BJ (cell line): Measurements from ENCODE around the gene INPP5K. TPM values are rescaled to one million over a fixed set of nuclear protein-coding genes. Genes with fewer than 3 reads are reported as not detected.

Source experiments
- CTCF ChIA-PET: fragments of 350-600 bp; formaldehyde crosslinking; extraction: SDS; loops from one replicate; lab custom pipeline; 2021; ENCODE audit warnings: antibody characterized with exemption, inconsistent platforms; lab: Yijun Ruan, JAX
- POLR2A ChIA-PET: fragments of 300-600 bp; sonication (Branson Sonifier 250); formaldehyde crosslinking; extraction: SDS; loops from one replicate; lab custom pipeline; 2021; ENCODE audit warnings: antibody characterized with exemption; lab: Charles Lee
- DNase-seq: peaks from one replicate; pipeline ENCODE4 v3.0.0-alpha.2; 2011; ENCODE audit warnings: low read depth
- H3K27me3 ChIP-seq: 2 replicates; pipeline ENCODE4 v1.6.0; 2011; ENCODE audit warnings: low read length; ENCODE audit not compliant: control insufficient read depth, insufficient read depth
- H3K36me3 ChIP-seq: 2 replicates; pipeline ENCODE4 v1.5.1; 2011; ENCODE audit warnings: low read length; ENCODE audit not compliant: control insufficient read depth, insufficient read depth
- H3K4me3 ChIP-seq: 2 replicates; pipeline ENCODE4 v1.5.1; 2011; ENCODE audit warnings: low read depth, mild to moderate bottlenecking, control low read depth, low read length
- CTCF ChIP-seq: IDR thresholded peaks from 2 replicates; pipeline ENCODE4 v1.5.1; 2011; ENCODE audit warnings: low read depth, mild to moderate bottlenecking, control low read depth, inconsistent platforms, low read length, moderate library complexity; ENCODE audit not compliant: insufficient read depth
- polyA plus RNA-seq: library from polyadenylated mRNA; depleted of rRNA; stranded (reverse); fragments of >200 nt; gene quantifications from 2 replicates; pipeline ENCODE4 v1.2.3, GENCODE V29; 2011

Gene INPP5K
- polyA plus RNA-seq, 1 experiment = 45.3 TPM

- CTCF ChIA-PET = interaction anchor here (1.0 to 1.7 kb wide), 4 partner anchors 13 to 87 kb away, joined by 3 to 7 read pairs (median 3); partner anchors contain the start of gene RILP
- DNase-seq = no peak
- POLR2A ChIA-PET = interaction anchor here (0.8 kb wide), 1 partner anchor 45 kb away, joined by 3 read pairs; the partner anchor contains the start of gene INPP5K
These were observed 45.2 kb upstream of the INPP5K start for GRCh38 chr17:1561420-1562175.

GRCh38 chr17:1560858-1561355 lies 44.5 kb upstream of the INPP5K start:
- no peak for TF ChIP-seq CTCF
- ChIA-PET POLR2A (interaction anchor here (0.8 kb wide), 1 partner anchor 44 kb away, joined by 3 read pairs; the partner anchor contains the start of gene INPP5K), CTCF (interaction anchor here (1.0 to 1.1 kb wide), 3 partner anchors 14 to 69 kb away, joined by 3 read pairs; no protein-coding TSS in a partner anchor)
- DNase-seq = no peak
- no peaks in the 10 kb centered on the region for H3K27me3 ChIP-seq
- peaks cover 3% of the 10 kb centered on the region for H3K36me3 ChIP-seq
- peak overlapping the region; percentile 85 for H3K4me3 ChIP-seq

More at GRCh38 chr17:1561420-1562175, 45.2 kb upstream of the INPP5K start:
- Histone ChIP-seq H3K36me3 (peaks cover 3% of the 10 kb centered on the region), H3K27me3 (no peaks in the 10 kb centered on the region), H3K4me3 (peak overlapping the region; percentile 85)
- TF ChIP-seq CTCF = no peak

- H3K4me3 ChIP-seq = no peak overlapping the region
- CTCF ChIA-PET = no interaction called here
These were observed 43.9 kb upstream of the INPP5K start for GRCh38 chr17:1560101-1560857.

GRCh38 chr17:1559047-1560043 lies 42.9 kb upstream of the INPP5K start:
- POLR2A ChIA-PET = no interaction called here

More at GRCh38 chr17:1560101-1560857, 43.9 kb upstream of the INPP5K start:
- TF ChIP-seq CTCF = no peak
- no peak for DNase-seq
- Histone ChIP-seq H3K36me3 (peaks cover 3% of the 10 kb centered on the region), H3K27me3 (no peaks in the 10 kb centered on the region)
- POLR2A ChIA-PET = no interaction called here

More at GRCh38 chr17:1559047-1560043, 42.9 kb upstream of the INPP5K start:
- no peak overlapping the region for H3K4me3 ChIP-seq
- peaks cover 3% of the 10 kb centered on the region for H3K36me3 ChIP-seq
- no peaks in the 10 kb centered on the region for H3K27me3 ChIP-seq
- CTCF ChIA-PET = interaction anchor here (1.6 kb wide), 1 partner anchor 70 kb away, joined by 6 read pairs; no protein-coding TSS in a partner anchor
- DNase-seq = no peak
- no peak for TF ChIP-seq CTCF
